Measurements from ENCODE around the gene GLT8D1.

Gene GLT8D1

GRCh38 chr3:52712291-52713212, 7.0 kb upstream of the GLT8D1 start:
- H3K9me2 ChIP-seq (replicated peaks; ENCODE audit: control insufficient read depth, low read length) = no peaks in the 10 kb centered on the region
- no peaks in the 10 kb centered on the region for H3K27me3 ChIP-seq (ENCODE audit: control insufficient read depth, low read length)
- 0 out of 2 replicates have a peak, but pooled peaks cover 4% of the 10 kb centered on the region for H4K20me1 ChIP-seq (ENCODE audit: control insufficient read depth, insufficient read depth, low read depth, low read length)
- H3K4me1 ChIP-seq (ENCODE audit: control insufficient read depth, low read length) = peaks cover 27% of the 10 kb centered on the region
- H3K4me2 ChIP-seq (ENCODE audit: low read length) = no peak overlapping the region
- H3F3A ChIP-seq (ENCODE audit: control insufficient read depth, insufficient read depth) = peaks cover 27% of the 10 kb centered on the region
- peaks cover 26% of the 10 kb centered on the region for H3K36me3 ChIP-seq (ENCODE audit: control insufficient read depth, low read length)
- H3K4me3 ChIP-seq (ENCODE audit: low read length) = no peak overlapping the region
- no peaks in the 10 kb centered on the region for H3K9me3 ChIP-seq (ENCODE audit: control insufficient read depth, insufficient read depth, low read length)
- no peak for TF ChIP-seq EZH2phosphoT487 (IDR thresholded peaks at IDR 0.05; ENCODE audit: borderline replicate concordance, low read length)
- TF ChIP-seq, protein P1, sequence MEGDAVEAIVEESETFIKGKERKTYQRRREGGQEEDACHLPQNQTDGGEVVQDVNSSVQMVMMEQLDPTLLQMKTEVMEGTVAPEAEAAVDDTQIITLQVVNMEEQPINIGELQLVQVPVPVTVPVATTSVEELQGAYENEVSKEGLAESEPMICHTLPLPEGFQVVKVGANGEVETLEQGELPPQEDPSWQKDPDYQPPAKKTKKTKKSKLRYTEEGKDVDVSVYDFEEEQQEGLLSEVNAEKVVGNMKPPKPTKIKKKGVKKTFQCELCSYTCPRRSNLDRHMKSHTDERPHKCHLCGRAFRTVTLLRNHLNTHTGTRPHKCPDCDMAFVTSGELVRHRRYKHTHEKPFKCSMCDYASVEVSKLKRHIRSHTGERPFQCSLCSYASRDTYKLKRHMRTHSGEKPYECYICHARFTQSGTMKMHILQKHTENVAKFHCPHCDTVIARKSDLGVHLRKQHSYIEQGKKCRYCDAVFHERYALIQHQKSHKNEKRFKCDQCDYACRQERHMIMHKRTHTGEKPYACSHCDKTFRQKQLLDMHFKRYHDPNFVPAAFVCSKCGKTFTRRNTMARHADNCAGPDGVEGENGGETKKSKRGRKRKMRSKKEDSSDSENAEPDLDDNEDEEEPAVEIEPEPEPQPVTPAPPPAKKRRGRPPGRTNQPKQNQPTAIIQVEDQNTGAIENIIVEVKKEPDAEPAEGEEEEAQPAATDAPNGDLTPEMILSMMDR (IDR thresholded peaks at IDR 0.05; ENCODE audit: low read depth, low read length, poor library complexity, severe bottlenecking) = no peak
- no peak overlapping the region for H3K27ac ChIP-seq (ENCODE audit: low read depth, low read length)
- H3K79me2 ChIP-seq (ENCODE audit: control insufficient read depth, low read length) = peaks cover 12% of the 10 kb centered on the region

DNA sequence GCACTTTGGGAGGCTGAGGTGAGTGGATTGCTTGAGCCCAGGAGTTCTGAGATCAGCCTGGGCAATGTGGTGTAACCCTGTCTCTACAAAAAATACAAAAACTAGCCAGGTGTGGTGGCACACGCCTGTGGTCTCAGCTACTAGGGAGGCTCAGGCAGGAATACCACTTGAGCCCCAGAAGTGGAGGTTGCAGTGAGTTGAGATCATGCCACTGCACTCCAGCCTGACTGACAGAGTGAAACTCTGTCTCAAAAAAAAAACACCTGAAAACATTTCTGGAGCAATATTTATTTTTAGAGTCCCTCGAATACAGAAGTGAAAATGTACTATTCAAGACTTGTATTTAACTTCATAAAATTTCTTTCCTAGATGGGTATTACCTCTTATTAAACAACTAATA, 4.9 kb upstream of the GLT8D1 start:
- Histone ChIP-seq H3K79me2 (ENCODE audit: control insufficient read depth, low read length) (peaks cover 29% of the 10 kb centered on the region), H3K9me2 (replicated peaks; ENCODE audit: control insufficient read depth, low read length) (no peaks in the 10 kb centered on the region), H4K20me1 (ENCODE audit: control insufficient read depth, insufficient read depth, low read depth, low read length) (0 out of 2 replicates have a peak, but pooled peaks cover 4% of the 10 kb centered on the region), H3K4me1 (ENCODE audit: control insufficient read depth, low read length) (peaks cover 32% of the 10 kb centered on the region), H3K27me3 (ENCODE audit: control insufficient read depth, low read length) (no peaks in the 10 kb centered on the region), H3K4me3 (ENCODE audit: low read length) (no peak overlapping the region), H3K36me3 (ENCODE audit: control insufficient read depth, low read length) (peaks cover 34% of the 10 kb centered on the region), H3K4me2 (ENCODE audit: low read length) (peak overlapping the region; percentile 31; the same call in 1 of the 2 replicates), H3F3A (ENCODE audit: control insufficient read depth, insufficient read depth) (peaks cover 30% of the 10 kb centered on the region), H3K9me3 (ENCODE audit: control insufficient read depth, insufficient read depth, low read length) (no peaks in the 10 kb centered on the region), H3K27ac (ENCODE audit: low read depth, low read length) (0 out of 2 replicates have a peak overlapping the region, but pooled peaks have one; percentile 19)
- TF ChIP-seq EZH2phosphoT487 (IDR thresholded peaks at IDR 0.05; ENCODE audit: borderline replicate concordance, low read length) = no peak
- TF ChIP-seq, protein P1 (IDR thresholded peaks at IDR 0.05; ENCODE audit: low read depth, low read length, poor library complexity, severe bottlenecking) = no peak

- Histone ChIP-seq H3K4me3 (ENCODE audit: low read length) (peak overlapping the region; percentile 97), H3K9me3 (ENCODE audit: control insufficient read depth, insufficient read depth, low read length) (no peaks in the 10 kb centered on the region), H3K4me2 (ENCODE audit: low read length) (peak overlapping the region; percentile 98), H4K20me1 (ENCODE audit: control insufficient read depth, insufficient read depth, low read depth, low read length) (0 out of 2 replicates have a peak, but pooled peaks cover under 1% of the 10 kb centered on the region), H3K27ac (ENCODE audit: low read depth, low read length) (peak overlapping the region; percentile 32), H3F3A (ENCODE audit: control insufficient read depth, insufficient read depth) (peaks cover 30% of the 10 kb centered on the region), H3K4me1 (ENCODE audit: control insufficient read depth, low read length) (peaks cover 44% of the 10 kb centered on the region), H3K79me2 (ENCODE audit: control insufficient read depth, low read length) (peaks cover 56% of the 10 kb centered on the region), H3K36me3 (ENCODE audit: control insufficient read depth, low read length) (peaks cover 33% of the 10 kb centered on the region), H3K9me2 (replicated peaks; ENCODE audit: control insufficient read depth, low read length) (no peaks in the 10 kb centered on the region), H3K27me3 (ENCODE audit: control insufficient read depth, low read length) (no peaks in the 10 kb centered on the region)
- no peak for TF ChIP-seq EZH2phosphoT487 (IDR thresholded peaks at IDR 0.05; ENCODE audit: borderline replicate concordance, low read length)
- TF ChIP-seq, protein P1 (IDR thresholded peaks at IDR 0.05; ENCODE audit: low read depth, low read length, poor library complexity, severe bottlenecking) = no peak
Measured at GRCh38 chr3:52707585-52707984, 2.0 kb upstream of the GLT8D1 start.
